Natural killer cell treated with Interleukin-12 subunit alpha and Interleukin-12 subunit beta and Interleukin-15 and Interleukin-18, amount 100 ng/mL, for 72 hours (primary cell): Measurements from ENCODE around the gene CAPRIN1. TPM values are rescaled to one million over a fixed set of nuclear protein-coding genes. Genes with fewer than 3 reads are reported as not detected.
"Not testable (repeated sequence)": the region's sequence is repeated elsewhere in the genome, so short reads cannot be mapped to it uniquely, and the experiment has no call there.

Experiments
- ATAC-seq, 2 donors: fragments of 150-1000 bp; cut with Tn5 transposase in 1 of 2; sonication (Bioruptor Pico), chemical (Tn5 transposase) in 1 of 2; 2 replicates each; pipeline ENCODE4 v1.10.0; 2021
- DNase-seq: peaks from one replicate; pipeline ENCODE4 v3.0.0; 2022; ENCODE audit warnings: low spot score
- H3K27ac Mint-ChIP-seq, 2 donors: 1 replicate in 1 of 2; 2 replicates in 1 of 2; pipeline ENCODE4 v1.8.0; 2022; ENCODE audit warnings: mixed read lengths in 2 of 2, mild to moderate bottlenecking in 1 of 2, moderate library complexity in 1 of 2
- H3K27me3 Mint-ChIP-seq, 2 donors: 1 replicate in 1 of 2; 2 replicates in 1 of 2; pipeline ENCODE4 v1.8.0; 2022; ENCODE audit warnings: mixed read lengths in 2 of 2
- H3K36me3 Mint-ChIP-seq: one replicate; pipeline ENCODE4 v1.8.0; 2022; ENCODE audit warnings: mixed read lengths
- H3K4me1 Mint-ChIP-seq, 2 donors: 1 replicate in 1 of 2; 2 replicates in 1 of 2; pipeline ENCODE4 v1.8.0; 2022; ENCODE audit warnings: low read depth in 2 of 2, mixed read lengths in 2 of 2, mild to moderate bottlenecking in 1 of 2
- H3K4me3 Mint-ChIP-seq: one replicate; pipeline ENCODE4 v1.8.0; 2022; ENCODE audit warnings: mixed read lengths
- H3K9me3 Mint-ChIP-seq: 2 replicates; pipeline ENCODE4 v1.8.0; 2022; ENCODE audit warnings: mixed read lengths
- total RNA-seq, 2 donors: library from RNA; stranded (reverse); gene quantifications; one replicate each; pipeline ENCODE4 v1.2.3, GENCODE V29; 2022

CAPRIN1 gene
- total RNA-seq, 2 donors from 2014 or later, result 228 to 234 TPM

GRCh38 chr11:34055218-34056000, 3.9 kb downstream of the CAPRIN1 start:
- Mint-ChIP-seq H3K27me3 (no peaks in the 10 kb centered on the region), H3K4me1 (peaks cover 25 to 50% of the 10 kb centered on the region in 2 donors), H3K36me3 (peaks cover 16% of the 10 kb centered on the region), H3K9me3 (no peaks in the 10 kb centered on the region), H3K27ac (peak overlapping the region; percentile 47 to 99), H3K4me3 (peak overlapping the region; percentile 69)
- DNase-seq, result no peak
- no peak for ATAC-seq

DNA sequence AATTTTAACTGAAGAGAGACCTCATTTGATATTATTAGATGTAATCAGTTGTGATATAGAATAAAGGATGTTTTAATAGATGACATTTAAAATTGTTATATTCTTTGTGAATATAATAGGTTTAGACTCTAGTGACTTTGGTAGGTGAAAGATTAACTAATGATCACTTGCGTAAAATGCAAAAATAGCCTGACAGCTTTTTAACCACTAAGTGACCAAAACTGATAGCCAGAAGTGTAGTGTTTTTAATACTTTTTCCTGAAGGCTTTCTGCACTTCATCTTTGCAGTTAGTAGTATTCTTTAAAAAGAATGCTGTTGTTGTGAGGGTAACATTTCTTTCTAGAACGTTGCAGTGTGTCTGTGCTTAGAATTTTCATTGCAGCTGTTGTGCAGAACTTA, 5.1 kb downstream of the CAPRIN1 start:
- Mint-ChIP-seq H3K27me3 (no peaks in the 10 kb centered on the region), H3K36me3 (peaks cover 16% of the 10 kb centered on the region), H3K4me3 (peak overlapping the region; percentile 66), H3K4me1 (peaks cover 22 to 44% of the 10 kb centered on the region in 2 donors), H3K9me3 (no peaks in the 10 kb centered on the region), H3K27ac (peak overlapping the region in 1 of 2 donors; percentile 57)
- DNase-seq, result no peak
- ATAC-seq, result no peak

DNA sequence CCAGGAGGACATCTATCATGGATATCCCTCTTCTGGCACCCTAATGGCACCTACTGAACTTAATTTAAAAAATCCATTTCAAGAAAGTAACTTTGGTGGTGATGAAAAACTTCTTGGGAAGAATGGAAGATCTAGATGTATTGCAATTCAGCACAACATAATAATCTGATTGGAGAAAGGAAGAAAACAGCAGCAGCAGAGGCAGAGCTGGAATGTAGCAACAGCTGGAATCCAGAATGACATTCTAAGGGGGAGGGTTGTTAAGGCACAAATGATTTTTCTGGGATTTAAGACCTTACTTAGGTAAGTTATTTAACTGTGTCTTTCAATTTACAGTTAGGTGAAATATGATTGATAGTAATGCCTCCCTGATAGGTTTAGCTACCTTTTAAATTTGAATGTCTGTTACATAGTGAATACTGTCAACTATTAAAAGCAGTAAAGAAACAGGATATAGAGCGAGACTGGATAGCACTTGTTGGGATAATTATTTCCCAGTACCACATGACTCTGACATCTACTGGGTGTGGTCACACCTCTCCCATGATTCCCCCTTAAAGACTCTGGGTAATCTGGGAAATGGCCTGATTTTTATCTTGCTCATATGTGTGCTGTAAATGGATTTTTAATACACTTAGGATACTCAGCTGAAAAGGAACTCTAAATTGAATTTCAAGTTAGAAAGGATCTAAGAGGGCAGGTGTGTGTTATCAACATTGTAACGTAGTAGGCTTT, 11.7 kb downstream of the CAPRIN1 start:
- no peaks in the 10 kb centered on the region for H3K27me3 Mint-ChIP-seq
- ATAC-seq, result no peak
- H3K36me3 Mint-ChIP-seq, result peaks cover 13% of the 10 kb centered on the region
- no peaks in the 10 kb centered on the region for H3K9me3 Mint-ChIP-seq
- H3K4me3 Mint-ChIP-seq, result peak overlapping the region; percentile 30
- no peak for DNase-seq
- H3K4me1 Mint-ChIP-seq, result peaks cover 50 to 56% of the 10 kb centered on the region in 2 donors
- peak overlapping the region; percentile 1 to 37 for H3K27ac Mint-ChIP-seq

DNA sequence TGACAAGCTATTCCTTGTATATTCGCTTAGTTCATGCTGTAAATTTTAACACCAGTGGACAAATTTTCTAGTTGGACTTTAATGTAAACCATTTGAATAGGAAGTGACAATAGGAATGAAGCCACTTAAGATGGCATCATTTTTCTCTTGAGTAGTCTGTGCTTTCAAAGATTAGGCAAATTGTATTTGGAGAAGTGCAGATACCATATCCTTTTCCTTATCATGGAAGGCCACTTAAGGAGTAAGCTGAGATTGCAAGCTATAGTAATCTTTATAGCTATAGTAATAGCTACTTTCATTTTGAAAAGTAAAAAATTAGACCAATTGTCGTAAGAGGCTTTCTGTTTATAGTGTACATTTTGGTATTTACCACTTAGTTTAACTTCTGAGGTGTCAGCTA, 12.8 kb downstream of the CAPRIN1 start:
- H3K27ac Mint-ChIP-seq, result peak overlapping the region; percentile 28 to 36
- no peaks in the 10 kb centered on the region for H3K9me3 Mint-ChIP-seq
- H3K4me1 Mint-ChIP-seq, result peaks cover 43 to 51% of the 10 kb centered on the region in 2 donors
- no peaks in the 10 kb centered on the region for H3K27me3 Mint-ChIP-seq
- DNase-seq (no peak), ATAC-seq (no peak)
- peaks cover 13% of the 10 kb centered on the region for H3K36me3 Mint-ChIP-seq
- peak overlapping the region; percentile 32 for H3K4me3 Mint-ChIP-seq

DNA sequence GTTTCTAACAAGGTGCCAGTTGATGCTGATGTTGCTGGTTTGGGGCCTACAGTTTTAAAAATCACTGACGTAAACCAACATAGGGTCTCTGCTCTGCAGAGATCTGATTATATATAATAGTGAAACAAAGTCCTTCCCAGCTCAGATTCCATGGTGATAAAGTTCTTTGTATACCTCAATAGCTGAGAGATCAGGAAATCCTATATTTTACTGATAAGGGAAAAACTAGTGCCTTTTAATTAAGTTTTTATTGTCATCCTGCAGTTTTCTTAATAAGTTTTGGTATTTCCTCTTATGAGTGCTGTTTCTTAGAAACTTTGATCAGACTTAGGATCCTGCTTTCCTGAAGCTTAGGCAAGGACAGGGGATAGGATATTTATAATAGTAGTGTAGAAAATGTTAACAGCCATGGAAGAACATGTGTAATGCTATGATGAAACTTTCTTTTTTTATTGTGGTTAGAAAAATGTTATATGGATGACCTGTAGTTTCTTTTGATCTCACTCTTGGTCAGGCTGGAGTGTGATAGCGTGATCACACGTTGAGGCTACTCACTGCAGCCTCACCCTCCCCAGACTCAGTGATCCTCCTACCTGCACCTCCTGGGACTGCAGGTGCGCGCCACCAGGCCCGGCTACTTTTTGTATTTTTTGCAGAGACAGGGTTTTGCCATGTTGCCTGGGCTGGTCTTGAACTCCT, 14.1 kb downstream of the CAPRIN1 start:
- Mint-ChIP-seq H3K4me3 (peak overlapping the region; percentile 45), H3K9me3 (no peaks in the 10 kb centered on the region), H3K27ac (peak overlapping the region; percentile 58 to 76), H3K4me1 (peaks cover 43 to 50% of the 10 kb centered on the region in 2 donors), H3K36me3 (peaks cover 13% of the 10 kb centered on the region), H3K27me3 (no peaks in the 10 kb centered on the region)
- no peak for DNase-seq
- ATAC-seq, result peak; percentile 91 to 93

DNA sequence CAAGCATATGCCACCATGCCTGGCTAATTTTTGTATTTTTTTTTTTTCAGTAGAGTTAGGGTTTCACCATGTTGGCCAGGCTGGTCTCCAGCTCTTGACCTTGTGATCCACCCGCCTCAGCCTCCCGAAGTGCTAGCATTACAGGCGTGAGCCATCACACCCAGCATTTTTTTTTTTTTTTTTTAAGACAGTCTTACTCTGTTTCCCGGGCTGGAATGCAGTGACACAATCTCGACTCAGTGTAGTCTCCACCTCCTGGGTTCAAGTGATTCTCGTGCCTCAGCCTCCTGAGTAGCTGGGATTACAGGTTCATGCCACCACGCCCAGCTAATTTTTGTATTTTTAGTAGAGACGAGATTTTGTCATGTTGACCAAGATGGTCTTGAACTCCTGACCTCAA, 15.2 kb downstream of the CAPRIN1 start:
- not testable (repeated sequence) for ATAC-seq, H3K9me3 Mint-ChIP-seq, H3K4me3 Mint-ChIP-seq, DNase-seq, H3K27me3 Mint-ChIP-seq
- H3K27ac Mint-ChIP-seq, result peak overlapping the region in 1 of 2 donors; percentile 57
- peaks cover 52 to 55% of the 10 kb centered on the region in 2 donors for H3K4me1 Mint-ChIP-seq
- H3K36me3 Mint-ChIP-seq, result peaks cover 13% of the 10 kb centered on the region

DNA sequence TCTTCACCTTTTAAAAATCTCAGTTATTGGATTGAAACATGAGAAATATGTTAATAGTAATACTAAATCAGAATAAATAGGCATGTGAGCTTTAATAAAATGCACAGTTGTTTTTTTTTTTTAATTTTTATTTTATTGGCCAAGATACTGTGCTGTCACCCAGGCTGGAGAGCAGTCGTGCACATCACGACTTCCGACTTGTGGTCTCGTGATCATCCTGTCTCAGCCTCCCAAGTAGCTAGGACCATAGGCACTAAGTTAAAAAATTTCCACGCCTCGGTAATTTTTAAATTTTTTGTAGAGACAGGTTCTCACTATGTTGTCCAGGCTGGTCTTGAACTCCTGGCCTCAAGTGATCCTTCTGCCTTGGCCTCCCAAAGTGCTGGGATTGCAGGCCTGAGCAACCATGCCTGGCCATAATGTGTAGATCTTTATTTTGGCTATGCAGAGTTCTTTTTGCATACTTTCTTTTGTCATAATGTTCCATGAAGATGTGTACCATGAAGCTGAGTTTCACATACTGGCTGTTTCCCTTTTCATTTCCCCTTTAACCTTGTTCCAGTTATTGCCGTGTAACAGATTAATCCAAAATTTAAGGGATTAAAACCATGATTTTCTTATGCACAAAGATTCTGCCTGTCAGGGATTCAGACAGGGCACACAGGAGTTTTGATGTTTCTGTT, 16.0 kb downstream of the CAPRIN1 start:
- DNase-seq, result no peak
- Mint-ChIP-seq H3K4me1 (peaks cover 52% of the 10 kb centered on the region in 2 donors), H3K27ac (peak overlapping the region; percentile 22 to 48), H3K4me3 (no peak overlapping the region), H3K9me3 (no peaks in the 10 kb centered on the region), H3K36me3 (peaks cover 13% of the 10 kb centered on the region), H3K27me3 (no peaks in the 10 kb centered on the region)
- ATAC-seq, result no peak

- peak overlapping the region; percentile 22 to 48 for H3K27ac Mint-ChIP-seq
- ATAC-seq, result no peak
- no peak overlapping the region for H3K4me3 Mint-ChIP-seq
- no peaks in the 10 kb centered on the region for H3K9me3 Mint-ChIP-seq
- no peaks in the 10 kb centered on the region for H3K27me3 Mint-ChIP-seq
- H3K4me1 Mint-ChIP-seq, result peaks cover 52 to 54% of the 10 kb centered on the region in 2 donors
- peaks cover 10% of the 10 kb centered on the region for H3K36me3 Mint-ChIP-seq
- no peak for DNase-seq
These were observed 16.6 kb downstream of the CAPRIN1 start for GRCh38 chr11:34068111-34068510.

- not testable (repeated sequence) for DNase-seq, H3K27me3 Mint-ChIP-seq, H3K4me3 Mint-ChIP-seq, H3K9me3 Mint-ChIP-seq, ATAC-seq
- Mint-ChIP-seq H3K27ac (peak overlapping the region; percentile 37 to 76), H3K36me3 (peaks cover 23% of the 10 kb centered on the region), H3K4me1 (peaks cover 45 to 47% of the 10 kb centered on the region in 2 donors)
These were observed 19.8 kb downstream of the CAPRIN1 start for GRCh38 chr11:34071306-34071705.

GRCh38 chr11:34072041-34072440, 20.5 kb downstream of the CAPRIN1 start:
- no peak for ATAC-seq
- H3K9me3 Mint-ChIP-seq, result no peaks in the 10 kb centered on the region
- H3K36me3 Mint-ChIP-seq, result peaks cover 24% of the 10 kb centered on the region
- H3K27me3 Mint-ChIP-seq, result no peaks in the 10 kb centered on the region
- H3K4me3 Mint-ChIP-seq, result no peak overlapping the region
- no peak for DNase-seq
- H3K4me1 Mint-ChIP-seq, result peaks cover 44 to 45% of the 10 kb centered on the region in 2 donors
- H3K27ac Mint-ChIP-seq, result peak overlapping the region in 1 of 2 donors; percentile 76

GRCh38 chr11:34072832-34073231, 21.3 kb downstream of the CAPRIN1 start:
- H3K4me1 Mint-ChIP-seq, result peaks cover 40 to 41% of the 10 kb centered on the region in 2 donors
- no peak for DNase-seq
- H3K27ac Mint-ChIP-seq, result peak overlapping the region; percentile 61 to 92
- H3K4me3 Mint-ChIP-seq, result peak overlapping the region; percentile 22
- ATAC-seq, result peak; percentile 71 to 86
- H3K27me3 Mint-ChIP-seq, result no peaks in the 10 kb centered on the region
- no peaks in the 10 kb centered on the region for H3K9me3 Mint-ChIP-seq
- peaks cover 29% of the 10 kb centered on the region for H3K36me3 Mint-ChIP-seq

DNA sequence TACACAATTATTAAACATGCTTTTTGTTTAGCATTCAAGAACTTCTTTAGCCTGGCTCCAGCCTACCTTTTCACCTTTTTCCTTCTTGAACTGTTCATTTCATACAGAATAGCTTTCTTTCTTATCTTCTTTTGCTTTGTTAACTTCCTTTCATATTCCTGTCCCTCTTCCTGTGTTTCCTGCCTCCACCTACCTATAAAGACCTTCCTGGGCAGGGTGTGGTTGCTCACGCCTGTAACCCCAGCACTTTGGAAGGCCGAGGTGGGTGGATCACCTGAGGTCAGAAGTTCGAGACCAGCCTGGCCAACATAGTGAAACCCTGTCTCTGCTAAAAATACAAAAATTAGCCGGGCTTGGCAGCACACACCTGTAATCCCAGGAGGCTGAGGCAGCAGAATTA, 22.9 kb downstream of the CAPRIN1 start:
- Mint-ChIP-seq H3K4me3 (peak overlapping the region; percentile 25), H3K9me3 (no peaks in the 10 kb centered on the region), H3K36me3 (peaks cover 33% of the 10 kb centered on the region), H3K27ac (peak overlapping the region; percentile 71 to 92), H3K27me3 (no peaks in the 10 kb centered on the region), H3K4me1 (peaks cover 32 to 37% of the 10 kb centered on the region in 2 donors)
- DNase-seq (no peak), ATAC-seq (no peak)

GRCh38 chr11:34075178-34075820, 23.8 kb downstream of the CAPRIN1 start:
- no peak for ATAC-seq
- no peak for DNase-seq
- Mint-ChIP-seq H3K27me3 (no peaks in the 10 kb centered on the region), H3K36me3 (peaks cover 35% of the 10 kb centered on the region), H3K9me3 (no peaks in the 10 kb centered on the region), H3K4me3 (no peak overlapping the region), H3K27ac (peak overlapping the region; percentile 18 to 71), H3K4me1 (peaks cover 29 to 34% of the 10 kb centered on the region in 2 donors)
